Left cardiac atrium (tissue), 4 donors: ENCODE measurements around the gene DHX15. TPM values are rescaled to one million over a fixed set of nuclear protein-coding genes. Genes with fewer than 3 reads are reported as not detected.
A peak's percentile ranks its signal among the peaks of the same experiment; 100 is the strongest.
"Not testable (repeated sequence)": the region's sequence is repeated elsewhere in the genome, so short reads cannot be mapped to it uniquely, and the experiment has no call there.

Source experiments
- ATAC-seq, 2 donors: fragments of 200-7000 bp; cut with Tn5 transposase; one replicate each; pipeline ENCODE4 v1.9.1; 2020; ENCODE audit warnings: mild to moderate bottlenecking in 2 of 2, moderate library complexity in 2 of 2
- DNase-seq: peaks from one replicate; pipeline ENCODE4 v3.0.0-alpha.2; 2020
- intact Hi-C, 2 donors: fragments of 100-400 bp; cut with DNase I; formaldehyde crosslinking; loops; one replicate each; pipeline versions ENCODE4 v1.14.1 to v1.15.1; 2022 to 2023
- microRNA-seq, 2 donors: library from miRNA; unstranded; fragments of <30 nt; microRNA quantifications; one replicate each; pipeline ENCODE4 v1.2.0, GENCODE V29; 2020
- total RNA-seq, 2 donors: library from RNA; stranded (reverse); fragmentation: NEBNext Ultra II Directional; extraction: Animal tissue kit (Norgen Biotek cat#: 25700); gene quantifications; one replicate each; pipeline ENCODE4 v1.2.1, GENCODE V29; 2021
- donor health status: DM: no; HTN: yes; CAD: no.
- donor health status: DM: no; HTN: yes; CAD: no; lungs with severe emphysema.
- donor health status: DM: yes; HTN: yes; CAD: no.
- donor health status: Dilated cardiomyopathy.

DHX15 gene
- total RNA-seq, 2 donors from 2014 or later: 53.2 to 87.3 TPM

- no peak for ATAC-seq
- intact Hi-C loops: no loop called here
- no peak for DNase-seq
Observed at GRCh38 chr4:24510091-24510490, 74.3 kb downstream of the DHX15 start.

GRCh38 chr4:24508541-24508940 lies 75.8 kb downstream of the DHX15 start:
- ATAC-seq: no peak
- intact Hi-C loops: no loop called here

GRCh38 chr4:24507439-24507838 lies 76.9 kb downstream of the DHX15 start:
- intact Hi-C loops: no loop called here
- ATAC-seq (no peak), DNase-seq (no peak)

More at GRCh38 chr4:24508541-24508940, 75.8 kb downstream of the DHX15 start:
- no peak for DNase-seq

- ATAC-seq, intact Hi-C loops, DNase-seq: not testable (repeated sequence)
Observed at GRCh38 chr4:24503090-24503489, 81.3 kb downstream of the DHX15 start.

GRCh38 chr4:24497221-24497620 lies 87.1 kb downstream of the DHX15 start:
- no peak for ATAC-seq
- DNase-seq: no peak
- intact Hi-C loops: loop anchor here in 1 of 2 donors (10.0 kb wide), 1 partner anchor 188 kb away; no protein-coding TSS in a partner anchor

GRCh38 chr4:24496597-24496996 lies 87.8 kb downstream of the DHX15 start:
- ATAC-seq (no peak), DNase-seq (no peak)
- intact Hi-C loops: loop anchor here in 1 of 2 donors (10.0 kb wide), 1 partner anchor 188 kb away; no protein-coding TSS in a partner anchor

GRCh38 chr4:24495388-24495787 lies 89.0 kb downstream of the DHX15 start:
- ATAC-seq: no peak
- intact Hi-C loops: loop anchor here in 1 of 2 donors (10.0 kb wide), 1 partner anchor 189 kb away; no protein-coding TSS in a partner anchor
- no peak for DNase-seq

- ATAC-seq: peak; percentile 46 to 88
- intact Hi-C loops: loop anchor here in 1 of 2 donors (10.0 kb wide), 3 partner anchors 195 to 485 kb away; partner anchors contain the start of gene SOD3
- no peak for DNase-seq
Observed at GRCh38 chr4:24489870-24490269, 94.5 kb downstream of the DHX15 start.

GRCh38 chr4:24488399-24489164 lies 95.8 kb downstream of the DHX15 start:
- DNase-seq (peak; percentile 80), ATAC-seq (peak; percentile 81 to 90)
- intact Hi-C loops: loop anchor here in 1 of 2 donors (10.0 kb wide), 2 partner anchors 306 to 486 kb away; partner anchors contain the start of gene SOD3

- intact Hi-C loops: loop anchor here in 1 of 2 donors (10.0 kb wide), 2 partner anchors 312 to 492 kb away; partner anchors contain the start of gene SOD3
- ATAC-seq (no peak), DNase-seq (no peak)
Observed at GRCh38 chr4:24482871-24483270, 101.5 kb downstream of the DHX15 start.

GRCh38 chr4:24477919-24478318 lies 106.4 kb downstream of the DHX15 start:
- DNase-seq (peak; percentile 39), ATAC-seq (peak in 1 of 2 donors; percentile 50)
- intact Hi-C loops: no loop called here

Small RNA genes lying within 50 kb of the gene (microRNA-seq; reads per million reads assigned to microRNA genes)
- gene MIR573: 0 to 0.20 reads per million in 2 donors

Other genes starting within 250 kb of the DHX15 start
- 100 to 1,000 TPM in 1 of 2 donors, 10 to 100 TPM in 1; 69.4 to 120 TPM for gene SOD3, start 211.0 kb upstream of the DHX15 start, total RNA-seq